ENCODE measurements around the gene KIAA1671.
"Not testable (repeated sequence)": the region's sequence is repeated elsewhere in the genome, so short reads cannot be mapped to it uniquely, and the experiment has no call there.

KIAA1671 gene

DNA sequence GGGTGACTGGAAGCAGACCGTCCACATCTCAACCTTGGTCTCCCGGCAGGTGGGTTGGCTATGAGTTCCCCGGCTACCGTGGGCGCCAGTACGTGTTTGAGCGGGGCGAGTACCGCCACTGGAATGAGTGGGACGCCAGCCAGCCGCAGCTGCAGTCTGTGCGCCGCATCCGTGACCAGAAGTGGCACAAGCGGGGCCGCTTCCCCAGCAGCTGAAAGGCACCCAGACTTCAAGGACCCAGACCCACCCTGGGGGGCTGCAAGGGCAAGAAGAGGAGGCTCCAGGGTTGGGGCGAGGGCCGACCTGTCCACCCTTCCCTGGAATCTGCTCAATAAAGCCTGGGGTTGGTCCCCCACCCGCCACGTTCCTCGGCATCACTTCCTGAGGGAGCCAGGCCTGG, 254.5 kb downstream of the KIAA1671 start:
- DNase-seq = no peak

GRCh38 chr22:25207553-25208157, 255.1 kb downstream of the KIAA1671 start:
- no peak for DNase-seq

DNA sequence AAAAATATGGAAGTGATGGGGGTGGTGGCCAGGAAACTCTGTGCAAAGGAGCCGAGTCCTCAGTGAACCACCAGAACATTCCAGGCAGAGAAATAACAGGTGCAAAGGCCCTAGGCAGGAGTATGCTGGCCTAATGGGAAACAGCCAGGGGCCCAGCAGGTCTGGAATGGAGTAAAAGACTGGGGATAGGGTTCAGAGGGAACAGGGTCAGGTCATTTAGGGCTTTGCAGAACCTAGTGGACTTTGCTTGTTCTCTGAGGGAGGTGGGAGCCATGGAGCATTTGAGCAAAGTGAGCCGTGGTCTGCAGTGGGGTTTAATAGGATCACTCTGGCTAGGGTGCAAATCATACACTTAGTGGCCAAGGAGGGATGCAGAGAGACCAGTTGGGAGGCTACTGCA, 255.8 kb downstream of the KIAA1671 start:
- DNase-seq = no peak

- no peak for DNase-seq
Measured at GRCh38 chr22:25208743-25209505, 256.4 kb downstream of the KIAA1671 start.

DNA sequence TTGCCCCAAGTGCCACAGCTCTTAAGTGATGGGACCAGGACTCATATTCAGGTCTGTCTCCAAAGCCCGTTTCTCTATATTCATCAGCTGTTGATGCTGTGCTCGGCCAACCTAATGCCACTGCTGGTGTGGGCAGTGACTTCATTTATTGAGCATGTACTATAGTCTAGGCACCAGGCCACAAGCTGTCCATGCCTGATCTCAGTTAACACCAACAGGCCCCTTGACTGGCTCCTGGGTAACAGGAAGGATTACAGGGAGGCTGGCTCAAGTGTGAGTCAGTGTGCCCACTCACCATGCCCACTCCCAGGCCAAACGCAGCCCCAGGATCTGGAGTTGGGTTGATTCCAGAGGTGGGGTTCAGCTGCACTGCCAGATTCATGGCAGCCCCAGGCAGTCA, 258.3 kb downstream of the KIAA1671 start:
- DNase-seq = no peak

GRCh38 chr22:25212337-25212736, 259.8 kb downstream of the KIAA1671 start:
- DNase-seq = no peak

DNA sequence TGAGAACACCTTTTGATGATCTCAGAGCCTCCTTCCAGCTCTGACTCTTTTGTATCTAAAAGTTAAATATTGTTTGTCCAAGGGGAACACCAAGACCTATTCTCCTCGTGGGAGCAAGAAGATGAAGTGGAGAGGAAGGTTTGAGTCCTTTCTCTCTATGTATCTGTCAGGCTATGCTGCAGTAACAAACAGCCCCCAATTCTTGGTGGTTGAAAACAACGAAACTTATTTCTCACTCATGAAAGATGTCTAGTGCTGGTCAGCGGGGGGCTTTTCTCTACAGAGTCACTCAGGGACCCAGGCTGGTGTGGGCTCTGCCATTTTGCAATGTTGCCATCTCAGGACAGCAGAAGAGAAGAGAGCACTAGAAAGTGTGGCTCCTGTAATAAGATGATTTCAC, 260.7 kb downstream of the KIAA1671 start:
- no peak for DNase-seq

DNA sequence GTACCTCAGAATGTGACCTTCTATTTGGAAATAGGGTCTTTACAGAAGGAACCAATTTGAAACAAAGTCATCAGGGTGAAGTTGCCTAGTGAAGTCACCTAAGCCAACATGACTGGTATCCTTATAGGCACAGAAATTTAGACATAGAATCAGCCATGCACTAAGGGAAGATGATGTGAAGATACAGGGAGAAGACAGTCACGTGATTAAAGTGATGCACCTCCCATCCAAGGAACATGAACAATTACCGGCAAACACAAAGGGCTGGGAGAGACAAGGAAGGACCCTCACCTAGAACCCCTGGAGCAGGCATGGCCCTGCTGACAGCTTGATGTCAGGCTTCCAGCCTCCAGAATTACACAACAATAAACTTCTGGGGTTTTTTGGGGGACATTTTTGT, 263.7 kb downstream of the KIAA1671 start:
- no peak for DNase-seq

DNA sequence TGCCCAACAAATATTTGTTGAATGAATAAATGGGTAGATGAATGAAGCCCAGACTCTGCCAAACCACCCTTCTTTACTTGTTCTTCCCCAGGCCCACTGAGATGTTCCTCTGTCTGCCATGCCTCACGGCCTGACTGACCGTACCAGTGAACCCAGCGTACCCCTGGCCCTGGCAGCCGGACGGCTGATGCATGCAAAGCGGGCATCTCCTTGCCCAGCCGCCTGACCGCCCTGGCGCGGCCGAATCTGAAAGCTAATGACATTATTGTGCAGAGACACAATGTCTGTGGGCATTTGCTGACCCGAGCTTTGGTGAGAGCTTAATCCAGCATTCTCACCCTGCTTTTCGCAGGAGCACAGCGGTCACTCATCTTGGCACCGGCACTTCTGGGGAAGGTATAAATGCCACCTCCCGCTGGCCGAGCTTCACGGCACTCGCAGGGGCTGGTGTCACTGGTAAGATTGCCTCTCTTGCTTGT, 266.7 kb downstream of the KIAA1671 start, which contains the start of gene CRYBB2:
Gene CRYBB2 (plus strand): TSS at position 429 of the 479 bp plus-strand sequence. CDS start 1,791 bp downstream, outside the sequence.
- DNase-seq = no peak

- no peak for DNase-seq
Measured at GRCh38 chr22:25219948-25220442, 267.5 kb downstream of the KIAA1671 start.

DNA sequence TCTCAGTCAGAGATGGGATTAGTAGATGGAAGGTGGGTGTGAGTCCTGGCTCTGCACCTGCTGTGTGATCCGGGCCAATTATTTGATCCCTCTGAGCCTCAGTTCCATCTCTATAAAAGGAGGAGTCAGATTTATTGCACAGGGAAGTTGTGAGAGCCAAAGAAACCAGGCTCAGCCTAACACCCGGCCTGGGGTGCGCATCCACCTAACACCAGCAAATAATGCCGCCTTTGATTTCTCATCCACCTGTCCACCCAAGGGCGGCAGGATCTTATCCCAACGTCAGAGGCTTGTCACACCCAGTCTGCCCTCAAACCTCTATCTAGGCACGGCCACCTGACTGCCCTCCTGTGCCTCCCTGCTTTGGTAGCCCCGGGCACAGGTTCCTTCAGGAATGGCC, 269.3 kb downstream of the KIAA1671 start:
- no peak for DNase-seq

GRCh38 chr22:25223269-25223850, 270.8 kb downstream of the KIAA1671 start:
- DNase-seq = no peak

GRCh38 chr22:25228822-25229221, 276.3 kb downstream of the KIAA1671 start:
- no peak for DNase-seq

DNA sequence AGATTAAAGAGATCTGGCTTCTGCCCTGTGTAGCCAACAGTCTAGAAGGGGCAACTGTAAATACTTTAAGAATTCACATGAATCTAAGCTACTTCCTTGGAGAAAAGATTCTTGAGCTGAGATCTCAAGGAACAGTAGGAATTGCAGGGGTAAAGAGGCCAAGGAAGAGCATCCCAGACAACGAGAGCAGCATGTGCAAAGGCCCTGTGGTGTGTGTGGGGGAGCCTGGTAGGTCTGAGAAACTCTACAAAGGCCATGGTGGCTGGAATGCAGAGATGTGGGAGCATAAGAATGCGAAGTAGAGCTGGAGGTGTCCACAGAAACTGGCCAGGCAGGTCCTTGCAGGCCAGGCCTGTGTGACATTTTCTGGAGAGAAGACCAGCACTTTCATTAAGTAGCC, 278.2 kb downstream of the KIAA1671 start:
- DNase-seq = not testable (repeated sequence)

- DNase-seq = no peak
Measured at GRCh38 chr22:25232301-25232700, 279.8 kb downstream of the KIAA1671 start.

DNA sequence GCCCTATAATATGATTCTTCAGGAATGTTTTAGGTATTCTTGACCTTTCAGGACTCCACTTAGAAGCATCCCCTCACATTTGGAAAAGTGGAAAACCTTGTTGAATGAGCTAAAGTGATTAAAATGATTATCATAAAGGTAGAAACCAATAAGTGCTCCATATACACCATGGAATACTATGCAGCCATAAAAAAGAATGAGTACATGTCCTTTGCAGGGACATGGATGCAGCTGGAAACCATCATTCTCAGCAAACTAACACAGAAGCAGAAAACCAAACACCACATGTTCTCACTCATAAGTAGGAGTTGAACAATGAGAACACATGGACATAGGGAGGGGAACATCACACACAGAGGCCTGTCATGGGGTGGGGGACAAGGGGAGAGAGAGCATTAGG, 281.2 kb downstream of the KIAA1671 start:
- DNase-seq = not testable (repeated sequence)

- peak; percentile 82 to 85 for DNase-seq
Measured at GRCh38 chr22:25235547-25236290, 283.2 kb downstream of the KIAA1671 start.

GRCh38 chr22:25236417-25236816, 283.9 kb downstream of the KIAA1671 start:
- no peak for DNase-seq

GRCh38 chr22:25237503-25237902, 285.0 kb downstream of the KIAA1671 start:
- DNase-seq = no peak

- DNase-seq = not testable (repeated sequence)
Measured at GRCh38 chr22:25238058-25238457, 285.5 kb downstream of the KIAA1671 start.
